Parathyroid adenoma (tissue), 2 donors: ENCODE measurements around the gene CTSD.

Experiments
- H2AFZ ChIP-seq: fragments of 300-600 bp; sonication (generic); one replicate; pipeline ENCODE4 v1.7.0; 2017; ENCODE audit warnings: antibody characterized with exemption, mild to moderate bottlenecking
- H3K27ac ChIP-seq: fragments of 300-600 bp; sonication (generic); one replicate; pipeline ENCODE4 v1.7.0; 2017
- H3K27me3 ChIP-seq: fragments of 300-600 bp; sonication (generic); one replicate; pipeline ENCODE4 v1.7.0; 2017; ENCODE audit warnings: low read length; ENCODE audit not compliant: control insufficient read depth, insufficient read depth
- H3K36me3 ChIP-seq: fragments of 300-600 bp; sonication (generic); one replicate; pipeline ENCODE4 v1.7.0; 2017; ENCODE audit warnings: low read length; ENCODE audit not compliant: control insufficient read depth, insufficient read depth
- H3K4me1 ChIP-seq: fragments of 300-600 bp; sonication (generic); one replicate; pipeline ENCODE4 v1.7.0; 2017; ENCODE audit warnings: control low read depth
- H3K4me2 ChIP-seq: fragments of 300-600 bp; sonication (generic); one replicate; pipeline ENCODE4 v1.7.0; 2017; ENCODE audit warnings: low read length
- H3K4me3 ChIP-seq: fragments of 300-600 bp; sonication (generic); one replicate; pipeline ENCODE4 v1.7.0; 2017; ENCODE audit warnings: low read depth, low read length
- H3K79me2 ChIP-seq: fragments of 300-600 bp; sonication (generic); one replicate; pipeline ENCODE4 v1.7.0; 2017; ENCODE audit warnings: control low read depth
- H3K9ac ChIP-seq: fragments of 300-600 bp; sonication (generic); one replicate; pipeline ENCODE4 v1.7.0; 2017; ENCODE audit warnings: mild to moderate bottlenecking
- H3K9me3 ChIP-seq: fragments of 300-600 bp; sonication (generic); one replicate; pipeline ENCODE4 v1.7.0; 2017; ENCODE audit warnings: low read length; ENCODE audit not compliant: control insufficient read depth
- TF ChIP-seq, protein P1 (sequence below): fragments of 300-600 bp; sonication (generic); IDR thresholded peaks from one replicate; pipeline ENCODE4 v1.7.0; 2017; ENCODE audit warnings: antibody characterized with exemption, mild to moderate bottlenecking
- donor health status: primary hyperparathyroidism.

Gene CTSD

DNA sequence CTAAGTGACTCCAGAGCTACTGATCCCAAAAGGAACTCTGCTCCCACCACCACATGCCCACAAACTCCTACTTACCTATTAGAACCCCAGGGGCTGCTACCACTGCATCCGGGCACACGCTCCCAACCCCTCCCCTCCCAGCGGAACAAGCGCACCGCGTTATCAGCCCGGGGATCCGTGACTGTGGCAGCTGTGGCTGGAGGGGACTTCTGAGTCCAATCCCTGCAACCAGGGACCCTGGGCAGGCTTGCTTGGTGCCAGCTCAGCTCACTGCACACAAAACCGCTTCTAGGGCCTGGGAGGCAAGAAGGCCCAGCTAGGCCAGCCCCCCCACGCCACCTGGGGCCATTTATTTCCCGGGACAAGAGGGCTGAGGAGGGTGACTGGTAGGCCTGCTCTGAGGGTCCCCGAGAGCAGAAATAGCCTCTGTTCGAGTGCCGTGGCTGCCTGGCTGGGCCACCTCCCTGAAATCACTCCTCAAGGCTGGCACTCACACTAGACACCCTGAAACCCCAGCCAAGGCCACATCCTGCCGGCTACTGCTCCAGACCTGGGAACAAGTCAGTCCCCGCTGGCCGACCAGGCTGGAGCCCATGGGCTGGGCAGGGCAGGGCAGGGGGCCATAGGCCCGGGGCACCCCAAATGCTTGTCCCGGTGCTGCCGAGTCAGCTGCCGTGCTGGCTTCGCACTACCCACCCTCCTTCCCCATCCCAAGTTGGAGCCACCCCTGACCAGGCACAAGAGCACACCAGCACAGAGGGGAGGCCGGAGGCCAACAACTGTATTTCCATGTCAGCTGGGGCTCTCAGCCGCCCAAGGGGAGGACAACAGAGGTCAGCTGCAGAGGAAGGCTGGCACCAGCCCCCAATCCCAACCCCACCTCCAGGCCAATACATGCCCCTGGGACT, 11.5 kb downstream of the CTSD start:
- no peak overlapping the region for H3K9ac ChIP-seq
- H3K36me3 ChIP-seq, result no peaks in the 10 kb centered on the region
- H3K79me2 ChIP-seq, result no peaks in the 10 kb centered on the region
- no peak overlapping the region for H3K4me2 ChIP-seq
- no peak overlapping the region for H3K27ac ChIP-seq
- H3K9me3 ChIP-seq, result no peaks in the 10 kb centered on the region
- TF ChIP-seq, protein P1, sequence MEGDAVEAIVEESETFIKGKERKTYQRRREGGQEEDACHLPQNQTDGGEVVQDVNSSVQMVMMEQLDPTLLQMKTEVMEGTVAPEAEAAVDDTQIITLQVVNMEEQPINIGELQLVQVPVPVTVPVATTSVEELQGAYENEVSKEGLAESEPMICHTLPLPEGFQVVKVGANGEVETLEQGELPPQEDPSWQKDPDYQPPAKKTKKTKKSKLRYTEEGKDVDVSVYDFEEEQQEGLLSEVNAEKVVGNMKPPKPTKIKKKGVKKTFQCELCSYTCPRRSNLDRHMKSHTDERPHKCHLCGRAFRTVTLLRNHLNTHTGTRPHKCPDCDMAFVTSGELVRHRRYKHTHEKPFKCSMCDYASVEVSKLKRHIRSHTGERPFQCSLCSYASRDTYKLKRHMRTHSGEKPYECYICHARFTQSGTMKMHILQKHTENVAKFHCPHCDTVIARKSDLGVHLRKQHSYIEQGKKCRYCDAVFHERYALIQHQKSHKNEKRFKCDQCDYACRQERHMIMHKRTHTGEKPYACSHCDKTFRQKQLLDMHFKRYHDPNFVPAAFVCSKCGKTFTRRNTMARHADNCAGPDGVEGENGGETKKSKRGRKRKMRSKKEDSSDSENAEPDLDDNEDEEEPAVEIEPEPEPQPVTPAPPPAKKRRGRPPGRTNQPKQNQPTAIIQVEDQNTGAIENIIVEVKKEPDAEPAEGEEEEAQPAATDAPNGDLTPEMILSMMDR, result no peak
- no peaks in the 10 kb centered on the region for H3K27me3 ChIP-seq
- no peak overlapping the region for H3K4me3 ChIP-seq
- H3K4me1 ChIP-seq, result no peaks in the 10 kb centered on the region
- no peak overlapping the region for H2AFZ ChIP-seq

DNA sequence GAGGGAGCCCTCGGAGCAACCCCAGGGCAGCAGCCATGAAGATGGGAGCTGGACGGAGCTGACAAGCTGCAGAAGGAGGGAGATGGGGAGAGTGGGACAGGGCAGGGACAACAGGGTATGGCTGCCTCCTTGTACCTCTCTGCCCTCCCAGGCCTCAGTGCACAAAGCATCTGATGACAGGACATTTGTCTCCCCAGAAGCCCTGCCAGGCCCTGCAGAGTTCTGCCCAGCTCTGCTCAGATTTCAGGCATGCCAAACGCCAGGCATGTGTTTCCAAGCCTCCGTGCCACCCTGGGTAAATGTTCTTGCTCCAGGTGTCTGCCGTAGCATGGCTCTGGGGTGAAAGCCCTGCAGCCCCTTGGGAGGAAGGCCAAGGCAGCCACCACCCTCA, 12.2 kb downstream of the CTSD start:
- H3K36me3 ChIP-seq, result no peaks in the 10 kb centered on the region
- no peak overlapping the region for H3K4me2 ChIP-seq
- H3K79me2 ChIP-seq, result no peaks in the 10 kb centered on the region
- H3K9ac ChIP-seq, result no peak overlapping the region
- no peaks in the 10 kb centered on the region for H3K4me1 ChIP-seq
- TF ChIP-seq, protein P1, result no peak
- no peaks in the 10 kb centered on the region for H3K9me3 ChIP-seq
- H3K4me3 ChIP-seq, result no peak overlapping the region
- H3K27me3 ChIP-seq, result no peaks in the 10 kb centered on the region
- H2AFZ ChIP-seq, result no peak overlapping the region
- H3K27ac ChIP-seq, result no peak overlapping the region

DNA sequence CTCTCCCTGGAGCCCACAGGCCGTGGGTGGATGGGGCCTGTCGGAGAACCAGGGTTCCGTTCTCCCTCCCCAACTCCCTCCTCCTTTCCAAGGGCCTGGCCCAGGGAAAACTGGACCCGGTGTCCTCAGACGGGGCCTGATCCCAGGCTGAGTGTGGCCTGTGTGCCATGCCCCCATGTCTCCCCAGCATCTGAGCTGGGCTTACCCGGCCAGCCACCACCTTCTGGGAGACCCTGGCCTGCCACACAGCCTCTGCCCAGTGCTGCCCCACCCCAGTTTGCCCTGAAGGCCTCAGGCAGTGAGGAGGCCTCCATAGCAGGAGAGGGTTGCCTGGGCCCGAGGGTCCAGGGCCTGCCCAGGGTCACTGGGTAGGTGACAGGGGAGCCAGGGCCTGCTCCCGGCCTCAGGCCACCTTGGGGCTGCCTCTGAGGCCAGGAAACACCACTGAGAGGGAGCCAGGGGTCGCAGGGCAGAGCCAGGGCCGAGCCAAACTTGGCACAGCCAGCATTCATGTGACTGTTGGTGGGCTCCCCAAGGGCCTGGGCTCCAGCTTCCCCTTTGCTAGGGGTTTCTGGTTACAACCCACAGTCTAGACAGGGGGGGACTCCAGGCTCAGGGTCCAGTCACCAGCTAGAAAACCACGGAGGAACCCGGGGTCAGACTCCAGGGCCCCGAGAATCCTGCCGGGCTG, 12.7 kb downstream of the CTSD start:
- TF ChIP-seq, protein P1, result no peak
- Histone ChIP-seq H3K9ac (no peak overlapping the region), H3K4me1 (no peaks in the 10 kb centered on the region), H2AFZ (no peak overlapping the region), H3K4me3 (no peak overlapping the region), H3K27me3 (no peaks in the 10 kb centered on the region), H3K4me2 (no peak overlapping the region), H3K79me2 (no peaks in the 10 kb centered on the region), H3K9me3 (no peaks in the 10 kb centered on the region), H3K27ac (no peak overlapping the region), H3K36me3 (no peaks in the 10 kb centered on the region)

DNA sequence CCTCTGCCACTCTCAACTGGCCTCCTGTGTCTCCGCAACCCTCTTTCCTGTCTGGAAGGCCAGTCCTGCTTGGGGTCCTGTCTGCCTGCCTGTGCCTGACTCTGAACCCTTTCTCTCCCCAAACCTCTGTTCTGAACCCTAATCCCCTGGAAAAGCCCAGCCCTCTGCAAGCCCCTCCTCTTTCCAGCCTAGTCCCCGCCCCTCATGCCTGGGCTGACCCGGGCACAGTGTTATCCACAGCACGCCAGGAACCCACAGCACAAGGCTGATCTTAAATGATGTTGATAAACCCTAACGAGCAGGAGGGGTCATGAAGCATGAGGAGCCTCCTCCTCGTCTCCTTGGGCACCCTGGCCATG, 13.3 kb downstream of the CTSD start, which contains the start of gene IFITM10:
Gene IFITM10, minus strand, starts transcription at position 115 of the 359 bp plus-strand sequence. CDS start 153 bp downstream, outside the sequence.
- no peak within 1 kb of the TSS for H3K4me2 ChIP-seq
- H3K27ac ChIP-seq, result no peak within 1 kb of the TSS
- no peaks in the 10 kb centered on the region for H3K27me3 ChIP-seq
- TF ChIP-seq, protein P1, result no peak
- H3K36me3 ChIP-seq, result no peaks in the 10 kb centered on the region
- H3K4me1 ChIP-seq, result no peaks in the 10 kb centered on the region
- no peaks in the 10 kb centered on the region for H3K9me3 ChIP-seq
- no peak within 1 kb of the TSS for H3K4me3 ChIP-seq
- H3K79me2 ChIP-seq, result no peaks in the 10 kb centered on the region
- no peak within 1 kb of the TSS for H3K9ac ChIP-seq
- no peak within 1 kb of the TSS for H2AFZ ChIP-seq
